ENCODE data around the gene OGFRL1. TPM values are rescaled to one million over a fixed set of nuclear protein-coding genes. Genes with fewer than 3 reads are reported as not detected.

OGFRL1 gene
- total and polyA plus RNA-seq, 2 of the 13 experiments (the other 11 are each of a cell fraction or from before 2014, with no cell fraction given) = 0.26 to 0.80 TPM

- 2% methylated on average over 2 of the region's 2 CpGs for WGBS (ENCODE audit: low lambda C conversion rate)
- no peak overlapping the region for H3K9ac ChIP-seq (ENCODE audit: insufficient read depth, low read depth, low read length)
- no peak for DNase-seq (ENCODE audit: low spot score)
- no peak overlapping the region for H3K27ac ChIP-seq (ENCODE audit: extremely low read length, insufficient read depth, low read length)
- in situ Hi-C loops (cut with HindIII; ENCODE audit: extremely low pct_ligation_motif_present, low pct_unique_long_range_greater_than_20kb) = no loop called here
- no peaks in the 10 kb centered on the region; a peak in 1 of 5 replicates for H3K27me3 ChIP-seq (ENCODE audit: control insufficient read depth in 1 of 2, insufficient read depth in 2 of 2, low read length in 2 of 2)
- H3K79me2 ChIP-seq (ENCODE audit: insufficient read depth, low read length) = no peaks in the 10 kb centered on the region
- H3K9me3 ChIP-seq (ENCODE audit: low read length) = no peaks in the 10 kb centered on the region
- intact Hi-C loops (cut with micrococcal nuclease; ENCODE audit: unreplicated experiment) = no loop called here
- CTCF ChIA-PET (ENCODE audit: low intra/inter-chr PET ratio, low total read pairs) = no interaction called here
- no peak for ATAC-seq
- no TSS peak for BruUV-seq (replicated peaks)
- no peaks in the 10 kb centered on the region for H3K4me1 ChIP-seq (ENCODE audit: insufficient read depth, low read length)
- no peaks in the 10 kb centered on the region for H3K36me3 ChIP-seq (replicated peaks in 1 of 2; ENCODE audit: control insufficient read depth in 1 of 2, insufficient read depth in 2 of 2, low read length in 2 of 2)
- H3K4me2 ChIP-seq (ENCODE audit: low read depth, low read length) = no peak overlapping the region
- POLR2A ChIA-PET = no interaction called here
- TF ChIP-seq THAP7 (CRISPR knock-in tag; IDR thresholded peaks at IDR 0.05) (no peak), ZNF441 (CRISPR knock-in tag; IDR thresholded peaks at IDR 0.05; ENCODE audit: borderline replicate concordance) (no peak), RARA (CRISPR knock-in tag; IDR thresholded peaks at IDR 0.05) (no peak), SRY (CRISPR knock-in tag; IDR thresholded peaks at IDR 0.05) (no peak), SRSF4 (IDR thresholded peaks at IDR 0.05; ENCODE audit: low read depth, low read length, poor library complexity, severe bottlenecking) (no peak), ZNF674 (CRISPR knock-in tag; IDR thresholded peaks at IDR 0.05; ENCODE audit: low read depth) (no peak), ZNF569 (CRISPR knock-in tag; IDR thresholded peaks at IDR 0.05; ENCODE audit: borderline replicate concordance) (no peak), NAIF1 (CRISPR knock-in tag; IDR thresholded peaks at IDR 0.05; ENCODE audit: borderline replicate concordance) (no peak), FLYWCH1 (CRISPR knock-in tag; IDR thresholded peaks at IDR 0.05) (no peak), ESRRA (CRISPR knock-in tag; IDR thresholded peaks at IDR 0.05; ENCODE audit: low read depth) (no peak), SP1 (IDR thresholded peaks at IDR 0.05) (no peak), SP1 (CRISPR knock-in tag; IDR thresholded peaks at IDR 0.05) (no peak), ZNF816 (CRISPR knock-in tag; IDR thresholded peaks at IDR 0.05; ENCODE audit: borderline replicate concordance) (no peak), ZNF276 (CRISPR knock-in tag; IDR thresholded peaks at IDR 0.05; ENCODE audit: low read depth) (no peak), ZFP41 (CRISPR knock-in tag; IDR thresholded peaks at IDR 0.05; ENCODE audit: borderline replicate concordance) (no peak)
- TF ChIP-seq, protein P1, sequence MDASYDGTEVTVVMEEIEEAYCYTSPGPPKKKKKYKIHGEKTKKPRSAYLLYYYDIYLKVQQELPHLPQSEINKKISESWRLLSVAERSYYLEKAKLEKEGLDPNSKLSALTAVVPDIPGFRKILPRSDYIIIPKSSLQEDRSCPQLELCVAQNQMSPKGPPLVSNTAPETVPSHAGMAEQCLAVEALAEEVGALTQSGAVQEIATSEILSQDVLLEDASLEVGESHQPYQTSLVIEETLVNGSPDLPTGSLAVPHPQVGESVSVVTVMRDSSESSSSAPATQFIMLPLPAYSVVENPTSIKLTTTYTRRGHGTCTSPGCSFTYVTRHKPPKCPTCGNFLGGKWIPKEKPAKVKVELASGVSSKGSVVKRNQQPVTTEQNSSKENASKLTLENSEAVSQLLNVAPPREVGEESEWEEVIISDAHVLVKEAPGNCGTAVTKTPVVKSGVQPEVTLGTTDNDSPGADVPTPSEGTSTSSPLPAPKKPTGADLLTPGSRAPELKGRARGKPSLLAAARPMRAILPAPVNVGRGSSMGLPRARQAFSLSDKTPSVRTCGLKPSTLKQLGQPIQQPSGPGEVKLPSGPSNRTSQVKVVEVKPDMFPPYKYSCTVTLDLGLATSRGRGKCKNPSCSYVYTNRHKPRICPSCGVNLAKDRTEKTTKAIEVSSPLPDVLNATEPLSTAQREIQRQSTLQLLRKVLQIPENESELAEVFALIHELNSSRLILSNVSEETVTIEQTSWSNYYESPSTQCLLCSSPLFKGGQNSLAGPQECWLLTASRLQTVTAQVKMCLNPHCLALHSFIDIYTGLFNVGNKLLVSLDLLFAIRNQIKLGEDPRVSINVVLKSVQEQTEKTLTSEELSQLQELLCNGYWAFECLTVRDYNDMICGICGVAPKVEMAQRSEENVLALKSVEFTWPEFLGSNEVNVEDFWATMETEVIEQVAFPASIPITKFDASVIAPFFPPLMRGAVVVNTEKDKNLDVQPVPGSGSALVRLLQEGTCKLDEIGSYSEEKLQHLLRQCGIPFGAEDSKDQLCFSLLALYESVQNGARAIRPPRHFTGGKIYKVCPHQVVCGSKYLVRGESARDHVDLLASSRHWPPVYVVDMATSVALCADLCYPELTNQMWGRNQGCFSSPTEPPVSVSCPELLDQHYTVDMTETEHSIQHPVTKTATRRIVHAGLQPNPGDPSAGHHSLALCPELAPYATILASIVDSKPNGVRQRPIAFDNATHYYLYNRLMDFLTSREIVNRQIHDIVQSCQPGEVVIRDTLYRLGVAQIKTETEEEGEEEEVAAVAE (CRISPR knock-in tag; IDR thresholded peaks at IDR 0.05; ENCODE audit: borderline replicate concordance) = no peak
- TF ChIP-seq, protein P2, sequence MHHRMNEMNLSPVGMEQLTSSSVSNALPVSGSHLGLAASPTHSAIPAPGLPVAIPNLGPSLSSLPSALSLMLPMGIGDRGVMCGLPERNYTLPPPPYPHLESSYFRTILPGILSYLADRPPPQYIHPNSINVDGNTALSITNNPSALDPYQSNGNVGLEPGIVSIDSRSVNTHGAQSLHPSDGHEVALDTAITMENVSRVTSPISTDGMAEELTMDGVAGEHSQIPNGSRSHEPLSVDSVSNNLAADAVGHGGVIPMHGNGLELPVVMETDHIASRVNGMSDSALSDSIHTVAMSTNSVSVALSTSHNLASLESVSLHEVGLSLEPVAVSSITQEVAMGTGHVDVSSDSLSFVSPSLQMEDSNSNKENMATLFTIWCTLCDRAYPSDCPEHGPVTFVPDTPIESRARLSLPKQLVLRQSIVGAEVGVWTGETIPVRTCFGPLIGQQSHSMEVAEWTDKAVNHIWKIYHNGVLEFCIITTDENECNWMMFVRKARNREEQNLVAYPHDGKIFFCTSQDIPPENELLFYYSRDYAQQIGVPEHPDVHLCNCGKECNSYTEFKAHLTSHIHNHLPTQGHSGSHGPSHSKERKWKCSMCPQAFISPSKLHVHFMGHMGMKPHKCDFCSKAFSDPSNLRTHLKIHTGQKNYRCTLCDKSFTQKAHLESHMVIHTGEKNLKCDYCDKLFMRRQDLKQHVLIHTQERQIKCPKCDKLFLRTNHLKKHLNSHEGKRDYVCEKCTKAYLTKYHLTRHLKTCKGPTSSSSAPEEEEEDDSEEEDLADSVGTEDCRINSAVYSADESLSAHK (CRISPR knock-in tag; IDR thresholded peaks at IDR 0.05; ENCODE audit: borderline replicate concordance) = no peak
- H3K4me3 ChIP-seq (replicated peaks in 1 of 3; ENCODE audit: insufficient read depth in 1 of 3, low read depth in 2 of 3, low read length in 3 of 3) = no peak overlapping the region
- no peaks in the 10 kb centered on the region for H4K20me1 ChIP-seq (ENCODE audit: insufficient read depth, low read length)
- no peak overlapping the region for H2AFZ ChIP-seq (ENCODE audit: low read length)
- FAIRE-seq = no peak
These were observed 48.3 kb downstream of the OGFRL1 start for GRCh38 chr6:71336901-71337300.

All from HepG2 (cell line).